Subcutaneous adipose tissue (tissue), 4 donors: ENCODE data around the gene HIPK2. TPM values are rescaled to one million over a fixed set of nuclear protein-coding genes. Genes with fewer than 3 reads are reported as not detected.

Source experiments
- total RNA-seq, 4 donors: library from RNA; depleted of rRNA; stranded (reverse); fragments of >200 nt; gene quantifications; one replicate each; pipeline ENCODE4 v1.1.0, GENCODE V29; 2016
- TF ChIP-seq, protein P1 (sequence below): fragments of 450-650 bp; IDR thresholded peaks from one replicate; pipeline ENCODE4 v1.5.1; 2016; ENCODE audit warnings: low read depth, mild to moderate bottlenecking, control low read depth, antibody characterized with exemption, moderate library complexity

The HIPK2 gene
- total RNA-seq, 4 donors from 2014 or later: 30.4 to 89.8 (median 60.9) TPM

DNA sequence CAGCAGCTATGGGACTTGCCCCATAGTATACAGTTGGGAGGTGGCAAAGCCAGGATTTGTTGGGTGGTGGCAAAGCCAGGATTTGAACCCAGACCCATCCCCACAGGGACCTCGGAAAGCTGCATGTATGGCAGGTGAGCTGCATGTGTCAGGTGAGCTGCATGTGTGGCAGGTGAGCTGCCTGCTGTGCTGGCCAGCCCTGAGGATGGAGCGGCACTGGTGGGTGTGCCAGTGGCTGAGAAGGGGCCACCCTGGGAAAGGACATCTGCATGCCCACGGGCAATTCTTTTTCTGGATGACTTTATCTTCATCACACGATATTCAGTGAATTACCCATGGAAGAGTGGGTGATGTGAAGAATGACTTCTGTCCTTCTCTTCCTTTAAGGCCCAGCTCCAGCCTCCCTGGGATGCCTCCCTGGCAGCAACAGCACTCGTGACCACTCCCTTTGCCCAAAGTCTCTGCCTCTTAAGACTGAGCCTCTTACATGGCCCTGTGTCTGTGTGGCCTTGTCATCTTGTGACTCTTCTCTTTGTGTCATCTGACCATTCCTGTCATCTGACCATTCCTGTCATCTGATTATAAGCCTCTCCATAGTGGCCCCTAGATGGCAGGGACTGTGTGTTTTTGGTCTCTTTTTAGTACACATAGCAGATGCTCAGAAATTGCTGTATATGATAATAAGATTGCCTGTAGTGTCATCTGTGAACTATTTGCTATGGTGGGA, 229.3 kb downstream of the HIPK2 start:
- TF ChIP-seq, protein P1, sequence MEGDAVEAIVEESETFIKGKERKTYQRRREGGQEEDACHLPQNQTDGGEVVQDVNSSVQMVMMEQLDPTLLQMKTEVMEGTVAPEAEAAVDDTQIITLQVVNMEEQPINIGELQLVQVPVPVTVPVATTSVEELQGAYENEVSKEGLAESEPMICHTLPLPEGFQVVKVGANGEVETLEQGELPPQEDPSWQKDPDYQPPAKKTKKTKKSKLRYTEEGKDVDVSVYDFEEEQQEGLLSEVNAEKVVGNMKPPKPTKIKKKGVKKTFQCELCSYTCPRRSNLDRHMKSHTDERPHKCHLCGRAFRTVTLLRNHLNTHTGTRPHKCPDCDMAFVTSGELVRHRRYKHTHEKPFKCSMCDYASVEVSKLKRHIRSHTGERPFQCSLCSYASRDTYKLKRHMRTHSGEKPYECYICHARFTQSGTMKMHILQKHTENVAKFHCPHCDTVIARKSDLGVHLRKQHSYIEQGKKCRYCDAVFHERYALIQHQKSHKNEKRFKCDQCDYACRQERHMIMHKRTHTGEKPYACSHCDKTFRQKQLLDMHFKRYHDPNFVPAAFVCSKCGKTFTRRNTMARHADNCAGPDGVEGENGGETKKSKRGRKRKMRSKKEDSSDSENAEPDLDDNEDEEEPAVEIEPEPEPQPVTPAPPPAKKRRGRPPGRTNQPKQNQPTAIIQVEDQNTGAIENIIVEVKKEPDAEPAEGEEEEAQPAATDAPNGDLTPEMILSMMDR: no peak

DNA sequence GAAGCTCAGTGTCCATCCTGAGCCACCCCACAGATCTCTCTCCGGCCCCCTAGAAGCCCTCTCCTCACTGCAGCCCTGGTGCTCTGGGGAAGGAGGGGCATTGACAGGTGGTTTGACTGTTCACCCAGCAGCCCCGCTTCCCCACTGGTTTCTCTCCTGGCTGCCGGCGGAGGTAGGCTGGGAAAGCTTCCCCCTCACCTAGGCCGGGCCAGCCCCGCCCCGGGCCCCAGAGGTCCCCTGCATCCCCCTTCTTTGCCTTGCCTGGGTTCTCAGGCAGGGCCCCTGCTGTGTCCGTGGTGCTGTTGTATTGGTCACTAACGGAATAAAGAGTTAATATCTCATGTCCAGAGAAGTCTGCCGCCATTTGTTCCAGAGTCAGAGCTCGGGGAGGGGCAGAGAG, 233.2 kb downstream of the HIPK2 start:
- TF ChIP-seq, protein P1: no peak

DNA sequence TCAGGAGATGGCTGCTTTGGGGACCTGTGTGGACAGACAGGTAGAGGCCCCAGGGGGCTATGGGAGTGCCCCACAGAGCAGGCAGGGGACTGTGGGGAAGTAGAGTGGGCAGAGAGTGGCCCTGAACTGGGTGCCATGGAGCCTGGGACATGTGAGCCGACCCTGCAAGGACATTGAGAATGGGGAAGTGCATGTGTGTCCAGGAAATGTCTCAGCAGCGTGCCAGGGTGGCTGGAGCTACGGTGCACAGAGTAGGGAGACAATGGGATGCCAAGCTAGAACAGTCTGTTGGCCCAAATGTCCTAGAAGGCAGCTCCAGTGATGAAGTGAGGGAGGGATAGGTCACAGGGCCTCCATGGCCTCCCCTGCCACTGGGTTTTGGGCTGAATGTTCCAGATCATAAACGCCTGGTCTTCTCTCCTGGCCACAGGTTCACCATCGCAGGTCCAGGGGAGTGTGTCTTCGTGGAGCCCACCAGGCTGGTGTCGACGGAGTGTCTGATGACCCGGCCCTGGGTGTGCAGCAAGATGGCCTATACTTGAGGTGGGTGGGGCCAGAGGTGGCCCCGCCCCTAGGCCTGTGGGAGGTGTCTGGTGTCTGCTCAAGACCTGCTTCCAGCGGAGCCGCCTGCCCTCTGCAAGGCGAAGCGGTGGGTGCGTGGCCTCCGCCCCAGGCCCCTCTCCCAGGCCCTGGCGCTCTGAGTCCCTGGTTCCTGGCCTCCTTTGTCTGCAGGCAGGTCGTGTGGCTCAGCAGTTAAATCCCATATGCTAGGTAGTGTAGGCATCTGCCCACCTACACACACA, 233.8 kb downstream of the HIPK2 start:
- TF ChIP-seq, protein P1: no peak

DNA sequence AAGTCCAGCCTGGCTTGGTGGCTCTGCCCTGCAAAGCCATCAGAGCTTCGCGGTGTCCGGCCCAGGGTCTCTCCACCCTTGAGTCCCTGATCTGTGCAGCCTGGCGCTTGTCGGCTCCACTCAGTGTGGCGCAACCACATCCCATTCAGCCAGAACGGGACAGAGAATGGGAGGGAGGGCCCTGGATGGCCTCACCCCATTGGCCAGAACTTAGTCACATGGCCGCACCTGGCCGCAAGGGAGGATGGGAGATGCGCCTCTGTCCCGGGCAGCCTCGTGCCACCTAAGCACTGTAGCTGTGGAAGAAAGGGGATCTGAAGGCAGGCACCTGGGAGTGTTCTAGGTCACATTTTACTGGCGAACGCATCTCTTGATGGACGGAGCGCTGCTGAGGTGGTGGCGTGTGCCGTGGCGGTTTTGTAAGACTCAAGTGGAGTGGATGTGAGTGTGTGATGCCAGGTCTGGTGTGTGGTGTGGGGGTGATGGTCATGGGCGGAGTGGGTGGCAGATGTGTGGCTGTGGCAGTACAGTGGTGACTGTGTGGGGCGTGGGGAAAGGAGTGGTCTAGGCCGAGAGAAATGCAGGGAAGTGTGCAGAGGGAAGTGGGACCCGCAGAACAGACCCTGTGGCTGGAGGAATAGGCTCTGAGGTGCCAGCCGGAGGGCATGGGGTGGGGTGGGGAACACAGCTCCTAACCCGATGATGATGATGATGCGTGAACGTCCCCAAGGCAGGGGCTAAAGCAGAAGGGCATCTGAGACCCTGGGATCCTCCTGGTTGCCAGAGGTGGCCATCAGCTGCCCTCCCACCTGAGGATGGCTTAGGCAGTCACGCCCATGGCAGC, 235.3 kb downstream of the HIPK2 start:
- TF ChIP-seq, protein P1: no peak

DNA sequence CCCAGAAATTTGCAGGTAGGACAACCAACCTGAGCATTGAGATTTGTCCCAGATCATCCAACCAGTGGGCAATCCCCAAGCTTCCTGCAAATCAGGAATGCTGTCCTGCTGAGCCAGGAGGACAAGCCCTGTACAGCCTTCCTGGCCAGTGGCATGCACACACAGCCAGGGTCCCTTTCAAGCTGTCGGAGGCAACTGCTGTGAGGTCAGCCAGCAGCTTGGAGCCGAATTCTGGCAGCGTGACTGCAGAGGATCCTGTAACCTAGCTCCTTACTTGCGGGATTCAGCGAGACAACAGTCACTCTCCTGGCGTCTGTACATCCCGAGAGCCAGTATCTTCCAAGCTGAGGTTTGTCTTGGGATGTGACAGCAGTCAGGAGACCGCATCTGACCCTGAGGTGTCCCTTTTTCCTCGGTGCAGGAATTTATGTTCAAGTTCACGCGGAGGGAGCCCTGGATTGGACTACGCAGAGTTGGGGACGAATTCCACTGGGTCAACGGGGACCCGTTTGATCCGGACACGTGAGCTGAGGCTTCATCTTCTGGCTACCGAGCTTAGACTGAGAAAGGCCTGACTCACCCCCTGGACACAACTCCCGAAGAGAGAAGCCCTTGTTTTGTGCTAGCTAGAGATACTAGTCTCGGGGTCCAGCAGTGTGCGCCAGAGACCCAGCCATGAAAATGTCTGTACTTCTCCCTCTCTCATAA, 236.0 kb downstream of the HIPK2 start:
- TF ChIP-seq, protein P1: no peak

DNA sequence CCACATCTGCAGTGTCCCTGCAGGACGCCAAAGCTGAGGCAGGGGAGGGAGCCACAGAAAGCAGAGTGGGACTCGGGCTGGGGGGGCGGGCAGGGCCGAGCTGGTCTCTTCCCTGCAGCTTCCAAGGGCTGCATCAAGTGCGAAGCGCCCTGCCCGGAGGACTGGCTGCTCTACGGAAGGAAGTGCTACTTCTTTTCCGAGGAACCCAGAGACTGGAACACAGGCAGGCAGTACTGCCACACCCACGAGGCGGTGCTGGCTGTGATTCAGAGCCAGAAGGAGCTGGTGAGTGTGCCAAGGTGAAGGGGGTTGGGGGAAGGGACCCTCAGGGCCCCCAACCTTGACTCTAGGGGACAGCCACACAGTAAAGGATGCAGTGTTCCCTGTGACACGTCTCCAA, 237.6 kb downstream of the HIPK2 start:
- TF ChIP-seq, protein P1: no peak
